Neural progenitor cell (in vitro differentiated cells): ENCODE measurements around the gene NAMPT.

Source experiments
- CTCF ChIP-seq: fragments of 200-600 bp; sonication (generic); IDR thresholded peaks from 2 replicates; pipeline ENCODE4 v1.5.1; 2017; ENCODE audit warnings: antibody characterized with exemption, mild to moderate bottlenecking
- EZH2 ChIP-seq: fragments of 200-600 bp; sonication (generic); IDR thresholded peaks from 2 replicates; pipeline ENCODE4 v1.6.1; 2017; ENCODE audit warnings: antibody characterized with exemption, mild to moderate bottlenecking, moderate library complexity
- EZH2phosphoT487 ChIP-seq: fragments of 200-600 bp; sonication (generic); IDR thresholded peaks from 2 replicates; pipeline ENCODE4 v1.6.1; 2017; ENCODE audit warnings: antibody characterized with exemption

DNA sequence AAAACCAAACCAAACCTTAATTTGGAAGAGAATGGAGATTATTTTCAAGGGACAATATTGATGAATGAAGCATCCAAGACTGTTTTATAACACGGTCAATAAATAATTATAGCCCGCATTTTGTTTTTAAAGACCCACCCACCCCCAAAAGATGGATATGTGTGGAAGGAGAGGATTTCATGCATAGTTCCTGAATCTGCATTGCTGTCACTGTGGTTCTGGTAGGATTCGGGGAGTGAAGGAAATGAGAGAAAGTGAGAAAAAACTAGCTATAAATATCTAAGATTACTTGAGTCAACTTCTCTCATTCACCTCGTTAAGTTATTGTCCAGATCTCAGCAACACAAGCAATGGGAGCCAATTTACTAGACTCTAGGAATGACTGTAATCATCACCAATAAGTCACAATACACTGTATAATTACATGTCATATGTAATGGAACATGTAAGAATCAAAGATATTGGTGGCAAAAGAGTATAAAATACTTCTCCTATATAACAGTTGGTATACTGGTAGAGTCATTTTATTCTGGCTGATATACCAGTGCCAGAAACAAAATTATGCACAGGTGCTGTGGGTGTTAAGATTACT is 30.2 kb downstream of the NAMPT start:
- no peak for TF ChIP-seq CTCF
- TF ChIP-seq EZH2 = no peak
- TF ChIP-seq EZH2phosphoT487 = no peak
